H9 (cell line): ENCODE measurements around the gene ACAD10. TPM values are rescaled to one million over a fixed set of nuclear protein-coding genes. Genes with fewer than 3 reads are reported as not detected.

Experiments used
- DNase-seq: peaks from one replicate; pipeline ENCODE4 v3.0.0-alpha.2; 2017
- H2AFZ ChIP-seq: one replicate; pipeline ENCODE4 v1.6.1; 2013; ENCODE audit warnings: mild to moderate bottlenecking, low read length, control low read depth, moderate library complexity
- H2AK5ac ChIP-seq: 2 replicates; pipeline ENCODE4 v1.6.1; 2013; ENCODE audit warnings: low read length, control low read depth, mixed read lengths; ENCODE audit not compliant: insufficient read length
- H2BK120ac ChIP-seq: one replicate; pipeline ENCODE4 v1.6.1; 2013; ENCODE audit warnings: low read depth, mild to moderate bottlenecking, low read length, control low read depth, inconsistent platforms; ENCODE audit not compliant: poor library complexity, severe bottlenecking
- H2BK12ac ChIP-seq: 2 replicates; pipeline ENCODE4 v1.6.1; 2013; ENCODE audit warnings: low read length, control low read depth, mixed read lengths, low read depth; ENCODE audit not compliant: insufficient read length
- H2BK15ac ChIP-seq: 2 replicates; pipeline ENCODE4 v1.6.1; 2013; ENCODE audit warnings: low read depth, low read length, control low read depth
- H2BK20ac ChIP-seq: one replicate; pipeline ENCODE4 v1.6.1; 2013; ENCODE audit warnings: low read depth, mild to moderate bottlenecking, low read length, control low read depth, inconsistent platforms; ENCODE audit not compliant: poor library complexity, severe bottlenecking
- H2BK5ac ChIP-seq: 2 replicates; pipeline ENCODE4 v1.6.1; 2013; ENCODE audit warnings: low read length, control low read depth, mixed read lengths; ENCODE audit not compliant: insufficient read length
- H3K14ac ChIP-seq: 2 replicates; pipeline ENCODE4 v1.6.1; 2013; ENCODE audit warnings: low read length, control low read depth; ENCODE audit not compliant: insufficient read depth
- H3K18ac ChIP-seq: 2 replicates; pipeline ENCODE4 v1.6.1; 2013; ENCODE audit warnings: low read depth, mild to moderate bottlenecking, mixed read lengths, low read length, control low read depth; ENCODE audit not compliant: insufficient read length
- H3K23ac ChIP-seq: 2 replicates; pipeline ENCODE4 v1.6.1; 2013; ENCODE audit warnings: low read length, control low read depth, mixed read lengths, low read depth; ENCODE audit not compliant: insufficient read length
- H3K23me2 ChIP-seq: 2 replicates; pipeline ENCODE4 v1.6.1; 2013; ENCODE audit warnings: low read depth, mild to moderate bottlenecking, mixed read lengths, low read length, control low read depth; ENCODE audit not compliant: insufficient read length, poor library complexity, severe bottlenecking
- H3K27ac ChIP-seq: 2 replicates; pipeline ENCODE4 v1.5.1; 2013; ENCODE audit warnings: low read length, control low read depth, mixed read lengths, low read depth; ENCODE audit not compliant: insufficient read length
- H3K27me3 ChIP-seq: 2 replicates; pipeline ENCODE4 v1.6.1; 2013; ENCODE audit warnings: low read length, control low read depth, inconsistent platforms; ENCODE audit not compliant: insufficient read depth
- H3K4ac ChIP-seq: 2 replicates; pipeline ENCODE4 v1.6.1; 2013; ENCODE audit warnings: low read depth, mild to moderate bottlenecking, control low read depth, inconsistent platforms, low read length, moderate library complexity
- H3K4me1 ChIP-seq: 2 replicates; pipeline ENCODE4 v1.6.1; 2013; ENCODE audit warnings: low read length, control low read depth, inconsistent platforms; ENCODE audit not compliant: insufficient read depth
- H3K4me2 ChIP-seq: 2 replicates; pipeline ENCODE4 v1.6.1; 2013; ENCODE audit warnings: low read length, control low read depth, mixed read lengths; ENCODE audit not compliant: insufficient read length, insufficient read depth
- H3K56ac ChIP-seq: 2 replicates; pipeline ENCODE4 v1.6.1; 2013; ENCODE audit warnings: low read depth, mild to moderate bottlenecking, mixed read lengths, low read length, control low read depth; ENCODE audit not compliant: insufficient read length
- H3K79me1 ChIP-seq: 2 replicates; pipeline ENCODE4 v1.6.1; 2013; ENCODE audit warnings: low read depth, mild to moderate bottlenecking, moderate library complexity, low read length, control low read depth, inconsistent platforms; ENCODE audit not compliant: insufficient read depth, poor library complexity, severe bottlenecking
- H3K79me2 ChIP-seq: 2 replicates; pipeline ENCODE4 v1.6.1; 2013; ENCODE audit warnings: low read length, control low read depth, inconsistent platforms; ENCODE audit not compliant: insufficient read depth
- H3K9ac ChIP-seq: 2 replicates; pipeline ENCODE4 v1.6.1; 2013; ENCODE audit warnings: low read length, control low read depth, mixed read lengths; ENCODE audit not compliant: insufficient read length; ENCODE audit errors: extremely low read depth
- H3K9me3 ChIP-seq: one replicate; pipeline ENCODE4 v1.6.1; 2013; ENCODE audit warnings: low read depth, low read length, inconsistent platforms; ENCODE audit not compliant: control insufficient read depth
- H3T11ph ChIP-seq: one replicate; pipeline ENCODE4 v1.6.1; 2013; ENCODE audit warnings: mild to moderate bottlenecking, low read length, control low read depth, inconsistent platforms
- H4K20me1 ChIP-seq: one replicate; pipeline ENCODE4 v1.6.1; 2013; ENCODE audit not compliant: control insufficient read depth, insufficient read length, insufficient read depth
- H4K5ac ChIP-seq: 2 replicates; pipeline ENCODE4 v1.6.1; 2013; ENCODE audit warnings: low read depth, mild to moderate bottlenecking, mixed read lengths, low read length, control low read depth; ENCODE audit not compliant: insufficient read length
- H4K8ac ChIP-seq: replicated peaks from 2 replicates; pipeline ENCODE4 v1.6.1; 2013; ENCODE audit warnings: low read length, control low read depth, mixed read lengths, low read depth; ENCODE audit not compliant: insufficient read length
- H4K91ac ChIP-seq: 2 replicates; pipeline ENCODE4 v1.6.1; 2013; ENCODE audit warnings: low read depth, mild to moderate bottlenecking, moderate library complexity, mixed read lengths, low read length, control low read depth; ENCODE audit not compliant: insufficient read length
- H3K27ac Mint-ChIP-seq, 3 experiments: 2 replicates in 2 of 3; 3 replicates in 1 of 3; pipeline ENCODE4 v1.8.0; 2020 to 2021; ENCODE audit warnings: mixed read lengths in 3 of 3, mild to moderate bottlenecking in 1 of 3, moderate library complexity in 1 of 3
- H3K27me3 Mint-ChIP-seq: 2 replicates; pipeline ENCODE4 v1.8.0; 2021; ENCODE audit warnings: low read depth, mild to moderate bottlenecking, moderate library complexity, mixed read lengths
- H3K36me3 Mint-ChIP-seq, 3 experiments: 2 replicates in 2 of 3; 3 replicates in 1 of 3; pipeline ENCODE4 v1.8.0; 2020 to 2021; ENCODE audit warnings: low read depth in 3 of 3, mixed read lengths in 3 of 3; ENCODE audit not compliant: insufficient read depth in 1 of 3
- H3K4me1 Mint-ChIP-seq, 2 experiments: 2 replicates each; pipeline ENCODE4 v1.8.0; 2020; ENCODE audit warnings: mixed read lengths in 2 of 2
- H3K4me3 Mint-ChIP-seq, 2 experiments: 2 replicates in 1 of 2; 3 replicates in 1 of 2; pipeline ENCODE4 v1.8.0; 2020 to 2021; ENCODE audit warnings: mild to moderate bottlenecking in 2 of 2, mixed read lengths in 2 of 2, moderate library complexity in 1 of 2
- H3K9me3 Mint-ChIP-seq, 2 experiments: 2 replicates in 1 of 2; 3 replicates in 1 of 2; pipeline ENCODE4 v1.8.0; 2020; ENCODE audit warnings: mild to moderate bottlenecking in 2 of 2, mixed read lengths in 2 of 2, moderate library complexity in 1 of 2
- CTCF ChIP-seq: fragments of 200-600 bp; sonication (generic); conservative IDR thresholded peaks from 3 replicates; pipeline ENCODE4 v1.8.0; 2021; ENCODE audit warnings: antibody characterized with exemption, mild to moderate bottlenecking
- WGBS: extraction: QIAGEN DNeasy Blood & Tissue Kit; methylation state at CpG from one replicate; pipeline ENCODE4 v1.1.7; 2013; ENCODE audit warnings: missing lambda C conversion rate, low lambda C conversion rate, mixed read lengths; ENCODE audit not compliant: insufficient read length; ENCODE audit errors: extremely low coverage; 5-methylcytosine and 5-hydroxymethylcytosine counted together
- total RNA-seq: library from RNA; stranded (reverse); gene quantifications from 2 replicates; pipeline ENCODE4 v1.2.1, GENCODE V29; 2021

ACAD10 gene
- total RNA-seq, 1 experiment from 2014 or later = 25.7 TPM

DNA sequence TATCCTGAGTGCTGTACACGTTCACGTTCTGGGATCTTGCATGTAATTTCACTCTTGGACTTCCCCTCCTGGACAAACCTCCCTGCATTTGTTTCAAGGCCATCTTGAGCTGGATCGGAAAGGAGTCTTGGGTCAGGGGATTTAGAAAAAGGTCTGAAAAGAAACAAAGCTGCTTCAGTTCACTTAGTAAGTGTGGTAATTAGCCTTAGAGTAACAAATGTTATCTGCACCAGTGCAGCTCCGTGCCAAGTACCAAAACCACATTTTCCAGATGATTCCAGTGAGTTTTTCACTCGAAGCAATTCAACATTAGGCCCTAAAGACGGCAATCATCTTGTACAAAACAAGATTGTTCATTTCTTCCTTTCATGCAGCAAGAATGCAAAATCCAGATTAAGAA lies 47.3 kb upstream of the ACAD10 start:
- no peak for TF ChIP-seq CTCF
- no peak overlapping the region for H4K8ac ChIP-seq
- H3K14ac ChIP-seq = no peak overlapping the region
- H3K27me3 Mint-ChIP-seq = peaks cover 1% of the 10 kb centered on the region; the same call in 1 of the 2 replicates
- H3K27ac Mint-ChIP-seq = peak overlapping the region in 1 of 3 experiments; percentile 14; a peak in 2 of 7 replicates
- no peak overlapping the region for H2BK120ac ChIP-seq
- H3K4ac ChIP-seq = no peak overlapping the region
- H4K91ac ChIP-seq = no peak overlapping the region
- H3K79me2 ChIP-seq = no peaks in the 10 kb centered on the region
- H2BK12ac ChIP-seq = no peak overlapping the region
- no CpG with 5 or more reads among the region's 6 CpGs for WGBS
- no peak for DNase-seq
- no peaks in the 10 kb centered on the region for H3K9me3 ChIP-seq
- H3K27ac ChIP-seq = no peak overlapping the region
- peaks cover 5% of the 10 kb centered on the region for H3K4me1 ChIP-seq
- H3K4me3 Mint-ChIP-seq = no peak overlapping the region
- H3K18ac ChIP-seq = no peak overlapping the region
- no peak overlapping the region for H2BK15ac ChIP-seq
- no peak overlapping the region for H3K4me2 ChIP-seq
- no peak overlapping the region for H2BK20ac ChIP-seq
- no peak overlapping the region for H3T11ph ChIP-seq
- no peak overlapping the region for H2AFZ ChIP-seq
- no peak overlapping the region for H3K56ac ChIP-seq
- no peak overlapping the region for H3K23ac ChIP-seq
- no peak overlapping the region for H2AK5ac ChIP-seq
- H4K5ac ChIP-seq = no peak overlapping the region
- H3K23me2 ChIP-seq = no peaks in the 10 kb centered on the region
- peaks cover 20 to 25% of the 10 kb centered on the region in 2 experiments for H3K4me1 Mint-ChIP-seq
- no peaks in the 10 kb centered on the region for H3K9me3 Mint-ChIP-seq
- H2BK5ac ChIP-seq = no peak overlapping the region
- no peaks in the 10 kb centered on the region for H3K79me1 ChIP-seq
- no peak overlapping the region for H3K9ac ChIP-seq
- no peaks in the 10 kb centered on the region for H3K27me3 ChIP-seq
- H3K36me3 Mint-ChIP-seq = peaks cover 0 to 14% (median 10%) of the 10 kb centered on the region in 3 experiments; a peak in 3 of 7 replicates
- H4K20me1 ChIP-seq = no peaks in the 10 kb centered on the region
